T-helper 1 cell (primary cell): Measurements from ENCODE around the gene TSPYL2.

Experiments
- DNase-seq, 5 donors: peaks; one replicate each; pipeline ENCODE4 v3.0.0-alpha.2; 2012 to 2020

The TSPYL2 gene

DNA sequence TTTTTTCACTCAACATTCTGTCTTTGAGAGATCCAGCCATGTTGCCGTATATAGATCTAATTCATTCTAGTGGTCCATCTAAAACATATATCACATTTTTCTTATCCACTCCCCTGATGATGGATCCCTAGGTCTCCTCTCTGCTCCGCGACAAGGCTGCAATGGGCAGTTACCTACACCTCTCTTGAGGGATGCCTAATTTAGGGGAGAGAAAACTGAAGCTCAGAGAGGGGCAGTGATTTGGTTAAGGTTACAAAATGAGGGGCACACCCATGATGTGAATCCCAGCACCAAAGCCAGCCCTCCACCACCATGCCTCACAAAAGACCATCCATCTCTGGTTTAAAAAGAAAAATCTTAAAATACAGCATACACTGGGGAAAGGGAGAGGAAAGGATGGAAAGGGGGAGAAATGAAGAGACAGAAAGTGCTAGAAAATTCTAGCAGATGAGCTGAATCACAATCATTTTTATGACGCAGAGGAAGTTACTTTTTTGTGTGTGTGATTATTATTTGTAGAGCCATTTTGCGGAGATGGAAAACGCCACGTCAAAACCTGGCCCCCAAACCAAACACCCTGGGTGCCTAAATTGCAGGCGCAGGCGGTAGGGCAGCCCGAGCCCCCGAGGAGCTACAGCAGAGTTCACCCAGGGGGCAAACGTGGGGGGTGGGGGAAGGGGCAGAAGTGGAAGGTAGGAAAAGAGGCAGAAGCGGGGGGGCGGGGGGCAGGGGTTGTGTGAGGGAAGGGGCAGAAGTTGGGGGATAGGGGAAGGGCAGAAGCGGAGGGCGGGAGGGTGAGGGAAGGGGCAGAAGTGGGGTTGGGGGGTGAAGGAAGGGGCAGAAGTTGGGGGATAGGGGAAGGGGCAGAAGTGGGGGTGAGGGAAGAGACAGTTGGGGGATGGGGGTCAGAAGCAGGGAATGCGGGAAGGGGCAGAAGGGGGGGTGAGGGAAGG, 1.3 kb upstream of the TSPYL2 start:
- DNase-seq, result peak in 1 of 5 donors; percentile 22

DNA sequence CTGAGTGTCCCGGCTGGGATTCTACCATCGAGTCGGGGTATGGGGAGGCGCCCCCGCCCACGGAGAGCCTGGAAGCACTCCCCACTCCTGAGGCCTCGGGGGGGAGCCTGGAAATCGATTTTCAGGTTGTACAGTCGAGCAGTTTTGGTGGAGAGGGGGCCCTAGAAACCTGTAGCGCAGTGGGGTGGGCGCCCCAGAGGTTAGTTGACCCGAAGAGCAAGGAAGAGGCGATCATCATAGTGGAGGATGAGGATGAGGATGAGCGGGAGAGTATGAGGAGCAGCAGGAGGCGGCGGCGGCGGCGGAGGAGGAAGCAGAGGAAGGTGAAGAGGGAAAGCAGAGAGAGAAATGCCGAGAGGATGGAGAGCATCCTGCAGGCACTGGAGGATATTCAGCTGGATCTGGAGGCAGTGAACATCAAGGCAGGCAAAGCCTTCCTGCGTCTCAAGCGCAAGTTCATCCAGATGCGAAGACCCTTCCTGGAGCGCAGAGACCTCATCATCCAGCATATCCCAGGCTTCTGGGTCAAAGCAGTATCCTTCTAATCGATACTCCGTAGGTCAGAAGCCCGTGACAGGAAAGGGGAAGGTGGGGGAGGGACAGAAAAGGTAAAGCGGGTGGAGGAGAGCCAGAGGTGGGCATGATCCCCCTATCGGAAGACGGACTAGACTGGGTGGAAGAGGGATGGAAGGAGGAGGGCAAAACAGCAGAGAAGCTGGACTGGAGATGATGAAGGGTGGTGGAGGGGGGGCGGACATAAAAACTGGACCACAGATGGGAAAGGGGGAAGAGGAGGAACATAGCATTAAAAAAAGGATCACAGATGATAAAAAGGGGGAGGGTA, 828 bp downstream of the TSPYL2 start:
- no peak for DNase-seq

- no peak for DNase-seq
Observed at GRCh38 chrX:53084043-53084570, 1.9 kb downstream of the TSPYL2 start.

DNA sequence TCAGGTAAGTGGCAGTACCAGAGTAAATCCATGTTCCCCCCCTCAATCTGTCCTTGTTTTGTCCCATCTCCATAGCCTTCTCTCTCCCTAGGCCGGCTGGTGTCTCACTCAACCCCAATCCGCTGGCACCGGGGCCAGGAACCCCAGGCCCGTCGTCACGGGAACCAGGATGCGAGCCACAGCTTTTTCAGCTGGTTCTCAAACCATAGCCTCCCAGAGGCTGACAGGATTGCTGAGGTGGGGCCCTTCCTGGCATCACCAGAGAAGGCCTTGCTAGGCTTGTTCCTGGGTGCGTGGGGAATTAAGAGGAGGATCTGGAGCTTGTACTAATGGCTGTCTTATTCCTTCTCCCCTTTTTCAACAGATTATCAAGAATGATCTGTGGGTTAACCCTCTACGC, 2.7 kb downstream of the TSPYL2 start:
- no peak for DNase-seq

- DNase-seq, result no peak
Observed at GRCh38 chrX:53085661-53086229, 3.6 kb downstream of the TSPYL2 start.

GRCh38 chrX:53086464-53086863, 4.3 kb downstream of the TSPYL2 start:
- DNase-seq, result no peak

DNA sequence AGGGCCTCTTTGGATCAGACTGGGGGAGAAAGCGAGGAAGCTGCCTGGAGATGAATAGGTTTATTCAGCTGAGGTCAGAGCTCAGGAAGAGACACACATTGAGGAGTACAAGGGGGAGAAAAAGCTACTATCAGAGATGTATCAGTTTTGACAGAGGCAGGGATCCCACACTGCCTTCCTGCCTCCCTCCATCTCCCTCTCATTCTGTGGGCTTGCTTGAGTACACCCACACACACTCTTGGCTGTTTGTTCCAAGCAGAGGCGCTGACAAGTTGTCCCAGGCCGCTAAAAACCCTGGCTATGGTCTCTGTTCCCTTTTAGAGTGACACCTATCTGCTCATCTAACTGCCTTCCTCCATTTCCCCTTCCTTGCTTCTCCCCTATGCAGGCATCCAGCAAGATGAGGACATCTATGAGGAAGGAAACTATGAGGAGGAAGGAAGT, 5.2 kb downstream of the TSPYL2 start:
- DNase-seq, result no peak

GRCh38 chrX:53088136-53088974, 6.2 kb downstream of the TSPYL2 start:
- DNase-seq, result peak; percentile 72 to 80 (median 78)

DNA sequence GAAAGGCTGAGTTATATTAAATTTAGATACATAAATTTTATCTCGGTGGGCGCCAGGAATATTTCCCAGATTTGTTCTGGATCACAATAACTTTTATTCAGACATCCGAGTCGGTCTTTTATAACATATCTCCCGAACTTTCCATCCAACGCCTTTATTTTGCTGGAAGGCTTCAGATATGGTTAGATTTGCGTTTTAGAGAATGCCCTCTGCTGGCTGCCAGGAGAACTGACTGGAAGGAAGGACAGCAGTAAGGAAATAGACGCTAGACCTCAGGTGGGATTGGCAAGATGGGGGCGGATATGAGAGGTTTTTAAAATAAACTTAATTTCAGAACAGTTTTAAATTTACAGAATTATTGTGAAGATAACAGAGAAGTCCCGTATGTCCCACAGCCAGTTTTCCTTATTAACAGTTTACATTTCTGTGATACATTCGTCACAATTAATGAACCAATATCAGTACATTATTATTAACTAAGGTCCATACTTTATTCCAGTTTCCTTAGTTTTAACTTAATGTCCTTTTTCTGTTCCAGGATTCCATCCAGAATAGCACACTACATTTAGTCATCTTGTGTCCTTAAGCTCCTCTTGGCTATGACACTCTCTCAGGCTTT, 7.2 kb downstream of the TSPYL2 start:
- peak in 2 of 5 donors; percentile 29 to 50 for DNase-seq

- DNase-seq, result no peak
Observed at GRCh38 chrX:53089925-53090324, 7.8 kb downstream of the TSPYL2 start.

- DNase-seq, result no peak
Observed at GRCh38 chrX:53091354-53091753, 9.2 kb downstream of the TSPYL2 start.

GRCh38 chrX:53093177-53093655, 11.0 kb downstream of the TSPYL2 start:
- peak; percentile 58 to 76 (median 68) for DNase-seq

DNA sequence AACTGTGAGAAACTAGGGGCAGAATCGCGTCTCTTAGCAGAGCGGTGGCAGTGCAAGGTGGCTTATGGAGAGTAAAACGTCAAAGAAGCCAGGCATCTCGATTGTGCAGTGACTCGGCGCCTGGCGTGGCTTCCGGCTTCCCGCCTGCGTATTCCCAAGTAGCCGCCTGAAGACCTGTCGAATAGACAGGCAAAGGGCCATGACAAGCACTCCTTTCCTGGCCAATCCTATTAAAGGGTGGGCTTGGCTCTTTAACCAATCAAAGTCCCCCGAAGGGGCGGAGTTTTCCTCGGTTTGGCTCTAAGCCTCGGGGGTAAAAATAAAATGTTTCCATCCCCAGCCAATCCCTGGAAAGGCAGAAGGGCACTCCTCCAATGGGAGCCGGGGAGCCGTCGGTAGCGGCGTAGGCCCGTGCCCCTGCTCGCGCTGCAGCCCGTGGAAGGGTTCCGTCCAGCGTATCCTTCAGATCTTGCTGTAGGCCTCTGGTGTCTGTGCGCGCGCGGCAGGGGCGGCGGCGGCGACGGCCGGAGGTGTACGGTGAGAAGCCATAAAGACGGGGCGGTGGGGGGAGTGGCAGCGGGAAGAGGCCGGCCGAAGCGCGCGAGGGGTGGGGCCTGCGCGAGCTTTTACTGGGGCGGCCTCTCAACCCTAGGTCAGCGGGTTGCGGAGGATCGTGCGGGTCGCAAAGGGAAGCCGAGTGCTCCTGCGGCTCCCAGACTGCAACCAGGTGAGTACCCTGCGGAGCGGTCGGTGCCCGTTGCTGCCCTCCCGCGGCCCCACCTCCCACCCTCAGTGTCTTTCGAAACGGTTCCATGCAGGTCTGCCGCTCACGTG, 11.8 kb downstream of the TSPYL2 start, which contains the start of gene KANTR:
KANTR (plus strand) TSS at position 395 of the 834 bp plus-strand sequence. CDS start 30,131 bp downstream, outside the sequence.
- peak; percentile 50 to 88 (median 70) for DNase-seq

DNA sequence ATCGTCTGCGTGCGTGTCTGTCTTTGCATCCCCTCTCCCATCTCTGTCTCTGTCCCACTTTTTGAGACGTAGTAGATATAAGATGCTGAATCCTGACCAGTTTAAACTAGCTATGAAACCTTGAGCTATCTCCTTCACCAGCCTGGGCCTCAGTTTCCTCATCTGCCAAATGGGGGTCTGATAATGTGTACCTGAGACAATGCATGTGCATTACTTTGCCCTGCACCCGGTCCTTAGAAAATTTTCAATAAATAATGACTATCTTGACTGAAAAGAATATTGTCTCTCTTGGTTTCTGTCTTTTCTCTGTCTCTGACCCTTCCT, 12.4 kb downstream of the TSPYL2 start:
- no peak for DNase-seq

GRCh38 chrX:53095796-53096195, 13.6 kb downstream of the TSPYL2 start:
- DNase-seq, result no peak

- no peak for DNase-seq
Observed at GRCh38 chrX:53114864-53115549, 32.8 kb downstream of the TSPYL2 start.

GRCh38 chrX:53115550-53115874, 33.3 kb downstream of the TSPYL2 start:
- no peak for DNase-seq

- no peak for DNase-seq
Observed at GRCh38 chrX:53116101-53116500, 33.9 kb downstream of the TSPYL2 start.

GRCh38 chrX:53122013-53122412, 39.8 kb downstream of the TSPYL2 start:
- DNase-seq, result no peak

- DNase-seq, result no peak
Observed at GRCh38 chrX:53125506-53125905, 43.3 kb downstream of the TSPYL2 start.
